ENCODE measurements around the gene KATNB1.

DNA sequence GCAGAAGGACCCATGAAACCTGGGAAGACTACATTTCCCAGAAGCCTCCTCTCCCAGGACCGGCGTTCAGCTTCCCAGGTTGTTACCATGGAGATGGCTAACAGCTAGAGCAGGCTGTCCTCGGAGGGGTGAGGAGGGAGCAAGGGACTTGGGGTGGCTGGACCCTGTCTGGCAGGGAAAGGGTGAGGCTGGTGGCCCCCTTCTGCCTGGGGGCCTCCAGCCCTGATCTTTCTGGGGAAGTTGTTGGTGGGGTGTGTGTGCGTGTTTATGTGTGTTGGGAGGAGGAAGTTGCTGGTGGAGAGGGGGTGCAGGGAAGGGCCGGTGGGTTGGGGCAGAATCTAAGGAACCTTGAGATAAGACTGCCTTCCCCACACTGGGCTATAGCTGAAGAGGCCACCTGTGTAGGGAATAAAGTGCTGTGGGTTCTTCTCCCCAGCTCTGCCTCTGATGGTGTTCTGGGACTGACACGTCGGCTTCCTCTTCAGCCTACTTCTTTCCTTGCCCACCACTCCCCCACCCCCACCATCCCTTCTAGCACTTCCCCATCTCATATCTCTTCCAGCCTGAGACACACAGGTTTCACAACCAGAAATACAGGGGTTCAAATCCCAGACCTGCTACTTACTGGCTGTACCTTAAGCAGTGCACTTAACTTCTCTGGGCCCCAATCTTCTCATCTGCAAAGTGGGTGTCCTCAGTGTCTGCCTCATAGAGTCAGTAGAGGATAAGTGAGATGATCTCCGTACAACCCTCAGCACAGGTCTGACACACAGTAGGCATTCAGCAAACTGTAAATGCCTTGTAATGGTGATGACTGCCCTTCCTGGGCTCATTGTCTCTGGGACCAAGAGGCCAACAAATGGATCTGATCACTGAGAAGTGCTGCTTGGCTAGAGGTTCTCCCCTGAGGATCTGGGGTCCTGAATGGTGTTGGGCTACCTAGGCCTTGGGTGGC is 40.6 kb upstream of the KATNB1 start, which contains the start of gene DRC7:
- TF ChIP-seq, protein P1, sequence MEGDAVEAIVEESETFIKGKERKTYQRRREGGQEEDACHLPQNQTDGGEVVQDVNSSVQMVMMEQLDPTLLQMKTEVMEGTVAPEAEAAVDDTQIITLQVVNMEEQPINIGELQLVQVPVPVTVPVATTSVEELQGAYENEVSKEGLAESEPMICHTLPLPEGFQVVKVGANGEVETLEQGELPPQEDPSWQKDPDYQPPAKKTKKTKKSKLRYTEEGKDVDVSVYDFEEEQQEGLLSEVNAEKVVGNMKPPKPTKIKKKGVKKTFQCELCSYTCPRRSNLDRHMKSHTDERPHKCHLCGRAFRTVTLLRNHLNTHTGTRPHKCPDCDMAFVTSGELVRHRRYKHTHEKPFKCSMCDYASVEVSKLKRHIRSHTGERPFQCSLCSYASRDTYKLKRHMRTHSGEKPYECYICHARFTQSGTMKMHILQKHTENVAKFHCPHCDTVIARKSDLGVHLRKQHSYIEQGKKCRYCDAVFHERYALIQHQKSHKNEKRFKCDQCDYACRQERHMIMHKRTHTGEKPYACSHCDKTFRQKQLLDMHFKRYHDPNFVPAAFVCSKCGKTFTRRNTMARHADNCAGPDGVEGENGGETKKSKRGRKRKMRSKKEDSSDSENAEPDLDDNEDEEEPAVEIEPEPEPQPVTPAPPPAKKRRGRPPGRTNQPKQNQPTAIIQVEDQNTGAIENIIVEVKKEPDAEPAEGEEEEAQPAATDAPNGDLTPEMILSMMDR (IDR thresholded peaks at IDR 0.05), result no peak
- TF ChIP-seq HMGXB4 (CRISPR knock-in tag; IDR thresholded peaks at IDR 0.05) (no peak), ZBTB21 (CRISPR knock-in tag; IDR thresholded peaks at IDR 0.05; ENCODE audit: borderline replicate concordance) (no peak), NFYB (CRISPR knock-in tag; conservative IDR thresholded peaks at IDR 0.05; ENCODE audit: low read depth) (no peak), ZNF423 (CRISPR knock-in tag; IDR thresholded peaks at IDR 0.05) (no peak), SP1 (CRISPR knock-in tag; conservative IDR thresholded peaks at IDR 0.05) (no peak), ATF3 (CRISPR knock-in tag; conservative IDR thresholded peaks at IDR 0.05) (no peak), IRF1 (CRISPR knock-in tag; IDR thresholded peaks at IDR 0.05) (no peak)
- TF ChIP-seq, protein P2, sequence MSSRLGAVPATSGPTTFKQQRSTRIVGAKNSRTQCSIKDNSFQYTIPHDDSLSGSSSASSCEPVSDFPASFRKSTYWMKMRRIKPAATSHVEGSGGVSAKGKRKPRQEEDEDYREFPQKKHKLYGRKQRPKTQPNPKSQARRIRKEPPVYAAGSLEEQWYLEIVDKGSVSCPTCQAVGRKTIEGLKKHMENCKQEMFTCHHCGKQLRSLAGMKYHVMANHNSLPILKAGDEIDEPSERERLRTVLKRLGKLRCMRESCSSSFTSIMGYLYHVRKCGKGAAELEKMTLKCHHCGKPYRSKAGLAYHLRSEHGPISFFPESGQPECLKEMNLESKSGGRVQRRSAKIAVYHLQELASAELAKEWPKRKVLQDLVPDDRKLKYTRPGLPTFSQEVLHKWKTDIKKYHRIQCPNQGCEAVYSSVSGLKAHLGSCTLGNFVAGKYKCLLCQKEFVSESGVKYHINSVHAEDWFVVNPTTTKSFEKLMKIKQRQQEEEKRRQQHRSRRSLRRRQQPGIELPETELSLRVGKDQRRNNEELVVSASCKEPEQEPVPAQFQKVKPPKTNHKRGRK (CRISPR knock-in tag; IDR thresholded peaks at IDR 0.05; ENCODE audit: borderline replicate concordance), result no peak
- TF ChIP-seq, protein P3, sequence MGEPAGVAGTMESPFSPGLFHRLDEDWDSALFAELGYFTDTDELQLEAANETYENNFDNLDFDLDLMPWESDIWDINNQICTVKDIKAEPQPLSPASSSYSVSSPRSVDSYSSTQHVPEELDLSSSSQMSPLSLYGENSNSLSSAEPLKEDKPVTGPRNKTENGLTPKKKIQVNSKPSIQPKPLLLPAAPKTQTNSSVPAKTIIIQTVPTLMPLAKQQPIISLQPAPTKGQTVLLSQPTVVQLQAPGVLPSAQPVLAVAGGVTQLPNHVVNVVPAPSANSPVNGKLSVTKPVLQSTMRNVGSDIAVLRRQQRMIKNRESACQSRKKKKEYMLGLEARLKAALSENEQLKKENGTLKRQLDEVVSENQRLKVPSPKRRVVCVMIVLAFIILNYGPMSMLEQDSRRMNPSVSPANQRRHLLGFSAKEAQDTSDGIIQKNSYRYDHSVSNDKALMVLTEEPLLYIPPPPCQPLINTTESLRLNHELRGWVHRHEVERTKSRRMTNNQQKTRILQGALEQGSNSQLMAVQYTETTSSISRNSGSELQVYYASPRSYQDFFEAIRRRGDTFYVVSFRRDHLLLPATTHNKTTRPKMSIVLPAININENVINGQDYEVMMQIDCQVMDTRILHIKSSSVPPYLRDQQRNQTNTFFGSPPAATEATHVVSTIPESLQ (CRISPR knock-in tag; IDR thresholded peaks at IDR 0.05), result no peak
